HFFc6 (cell line): ENCODE data around the gene GNAS. TPM values are rescaled to one million over a fixed set of nuclear protein-coding genes. Genes with fewer than 3 reads are reported as not detected.

Experiments used
- DNase-seq: peaks from one replicate; pipeline ENCODE4 v3.0.0-alpha.2; 2018
- H3K27ac Mint-ChIP-seq: 2 replicates; pipeline ENCODE4 v1.8.0; 2020; ENCODE audit warnings: mild to moderate bottlenecking, mixed read lengths
- H3K27me3 Mint-ChIP-seq: 2 replicates; pipeline ENCODE4 v1.8.0; 2021; ENCODE audit warnings: mild to moderate bottlenecking, moderate library complexity, mixed read lengths; ENCODE audit not compliant: insufficient read depth
- H3K36me3 Mint-ChIP-seq: 2 replicates; pipeline ENCODE4 v1.8.0; 2021; ENCODE audit warnings: low read depth, mixed read lengths
- H3K4me1 Mint-ChIP-seq: 2 replicates; pipeline ENCODE4 v1.8.0; 2020; ENCODE audit warnings: low read depth, mixed read lengths
- H3K4me3 Mint-ChIP-seq: 2 replicates; pipeline ENCODE4 v1.8.0; 2020; ENCODE audit warnings: mild to moderate bottlenecking, moderate library complexity, mixed read lengths
- H3K9me3 Mint-ChIP-seq: 2 replicates; pipeline ENCODE4 v1.8.0; 2020; ENCODE audit warnings: mild to moderate bottlenecking, mixed read lengths
- total RNA-seq, 6 experiments: library from RNA; stranded (reverse); fragmentation: NEBNext Ultra II Directional; extraction: Animal tissue kit (Norgen Biotek cat#: 25700); gene quantifications; 2 replicates in 1 of 6; 3 replicates in 5 of 6; pipeline ENCODE4 v1.2.3, GENCODE V29; 2021
- TF ChIP-seq, protein P1 (sequence below): fragments of 200-600 bp; sonication (generic); IDR thresholded peaks from 2 replicates; pipeline ENCODE4 v1.5.0; 2021; ENCODE audit warnings: antibody characterized with exemption, mild to moderate bottlenecking

The GNAS gene
- total RNA-seq, 6 experiments from 2014 or later = 820 to 1,032 (median 914) TPM

DNA sequence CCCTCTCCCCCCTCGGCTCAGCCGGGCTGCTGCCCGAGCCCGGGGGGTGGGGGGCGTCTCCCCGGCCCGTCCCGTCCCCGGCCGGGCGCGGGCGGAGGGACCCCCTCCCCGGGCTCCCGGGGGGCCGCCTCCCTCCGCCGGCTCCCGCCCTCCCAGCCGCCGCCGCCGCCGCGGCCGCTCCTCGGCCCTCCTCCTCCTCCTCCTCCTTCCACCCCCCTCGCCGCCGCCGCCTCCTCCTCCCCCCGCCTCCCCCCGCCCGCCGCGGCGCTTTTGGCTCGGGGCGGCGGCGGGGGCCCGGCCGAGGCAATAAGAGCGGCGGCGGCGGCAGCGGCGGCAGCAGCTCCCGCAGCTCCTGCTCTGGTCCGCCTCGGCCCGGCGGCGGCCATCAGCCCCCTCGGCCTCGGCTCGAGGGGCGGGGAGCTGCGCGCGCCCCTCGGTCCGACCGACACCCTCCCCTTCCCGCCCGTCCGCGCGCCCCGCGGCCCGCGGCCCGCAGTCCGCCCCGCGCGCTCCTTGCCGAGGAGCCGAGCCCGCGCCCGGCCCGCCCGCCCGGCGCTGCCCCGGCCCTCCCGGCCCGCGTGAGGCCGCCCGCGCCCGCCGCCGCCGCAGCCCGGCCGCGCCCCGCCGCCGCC lies 38.7 kb downstream of the GNAS start:
- no peaks in the 10 kb centered on the region for H3K9me3 Mint-ChIP-seq
- peak overlapping the region; percentile 95 for H3K27ac Mint-ChIP-seq
- H3K4me3 Mint-ChIP-seq = peak overlapping the region; percentile 95
- DNase-seq = peak; percentile 38
- H3K36me3 Mint-ChIP-seq = peaks cover 13% of the 10 kb centered on the region
- TF ChIP-seq, protein P1, sequence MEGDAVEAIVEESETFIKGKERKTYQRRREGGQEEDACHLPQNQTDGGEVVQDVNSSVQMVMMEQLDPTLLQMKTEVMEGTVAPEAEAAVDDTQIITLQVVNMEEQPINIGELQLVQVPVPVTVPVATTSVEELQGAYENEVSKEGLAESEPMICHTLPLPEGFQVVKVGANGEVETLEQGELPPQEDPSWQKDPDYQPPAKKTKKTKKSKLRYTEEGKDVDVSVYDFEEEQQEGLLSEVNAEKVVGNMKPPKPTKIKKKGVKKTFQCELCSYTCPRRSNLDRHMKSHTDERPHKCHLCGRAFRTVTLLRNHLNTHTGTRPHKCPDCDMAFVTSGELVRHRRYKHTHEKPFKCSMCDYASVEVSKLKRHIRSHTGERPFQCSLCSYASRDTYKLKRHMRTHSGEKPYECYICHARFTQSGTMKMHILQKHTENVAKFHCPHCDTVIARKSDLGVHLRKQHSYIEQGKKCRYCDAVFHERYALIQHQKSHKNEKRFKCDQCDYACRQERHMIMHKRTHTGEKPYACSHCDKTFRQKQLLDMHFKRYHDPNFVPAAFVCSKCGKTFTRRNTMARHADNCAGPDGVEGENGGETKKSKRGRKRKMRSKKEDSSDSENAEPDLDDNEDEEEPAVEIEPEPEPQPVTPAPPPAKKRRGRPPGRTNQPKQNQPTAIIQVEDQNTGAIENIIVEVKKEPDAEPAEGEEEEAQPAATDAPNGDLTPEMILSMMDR = no peak
- peaks cover 4% of the 10 kb centered on the region for H3K27me3 Mint-ChIP-seq
- H3K4me1 Mint-ChIP-seq = peaks cover 31% of the 10 kb centered on the region

DNA sequence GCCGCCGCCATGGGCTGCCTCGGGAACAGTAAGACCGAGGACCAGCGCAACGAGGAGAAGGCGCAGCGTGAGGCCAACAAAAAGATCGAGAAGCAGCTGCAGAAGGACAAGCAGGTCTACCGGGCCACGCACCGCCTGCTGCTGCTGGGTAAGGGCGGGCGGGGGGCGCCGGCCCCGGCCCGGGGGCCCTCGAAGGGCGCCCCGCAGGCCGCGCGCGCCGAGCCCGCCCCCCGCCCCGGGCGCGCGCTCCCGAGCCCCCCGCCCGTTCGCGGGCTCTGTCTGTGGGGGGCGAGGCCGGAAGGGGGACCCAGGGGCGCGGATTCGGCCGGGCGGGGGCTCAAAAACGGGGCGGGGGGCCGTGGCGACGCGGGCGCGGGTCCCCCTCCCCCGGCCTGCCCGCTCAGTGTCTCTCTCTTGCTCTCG lies 39.2 kb downstream of the GNAS start:
- peaks cover 15% of the 10 kb centered on the region for H3K36me3 Mint-ChIP-seq
- peak overlapping the region; percentile 95 for H3K4me3 Mint-ChIP-seq
- no peaks in the 10 kb centered on the region for H3K9me3 Mint-ChIP-seq
- H3K4me1 Mint-ChIP-seq = peaks cover 36% of the 10 kb centered on the region
- H3K27ac Mint-ChIP-seq = peak overlapping the region; percentile 95
- peak; percentile 19 for DNase-seq
- TF ChIP-seq, protein P1 = no peak
- peaks cover 4% of the 10 kb centered on the region for H3K27me3 Mint-ChIP-seq

DNA sequence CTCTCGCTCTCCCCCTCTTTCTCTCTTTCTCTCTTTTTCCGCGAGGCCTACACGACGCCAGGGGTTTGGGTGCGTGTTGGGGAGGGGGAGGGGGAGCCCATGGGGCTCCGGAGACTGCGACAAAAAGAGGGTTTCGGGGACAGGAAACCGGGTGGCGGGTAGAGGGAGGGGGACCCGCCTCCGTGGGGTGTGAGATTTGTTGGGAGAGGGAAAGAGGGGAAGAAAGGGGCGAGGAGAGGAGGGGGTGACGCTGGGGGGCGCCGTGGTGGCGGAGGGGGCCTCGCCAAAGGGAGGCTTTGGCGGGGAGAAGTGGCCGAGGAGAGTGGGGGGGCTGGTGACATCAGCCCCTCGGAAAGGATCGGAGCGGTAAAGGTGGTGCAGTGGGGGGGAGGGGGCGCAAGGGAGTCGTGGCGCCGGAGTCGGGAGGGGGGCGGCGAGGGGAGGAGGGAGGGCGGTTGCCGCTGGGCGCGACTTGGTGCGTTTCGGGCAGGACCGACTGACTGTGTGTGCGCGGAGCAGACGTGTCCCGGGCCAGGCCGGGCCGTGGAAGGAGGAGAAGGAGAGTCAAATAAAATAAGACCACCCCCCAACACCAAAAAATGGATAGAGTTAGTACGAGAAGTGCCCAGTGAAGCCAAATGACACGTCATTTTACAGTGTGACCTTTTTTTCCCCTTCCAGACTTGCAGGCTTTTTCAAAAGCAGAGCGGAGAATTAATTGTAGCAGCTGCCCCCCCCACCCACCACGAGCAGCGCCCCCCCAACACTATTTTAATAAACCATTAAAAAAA lies 39.8 kb downstream of the GNAS start:
- Mint-ChIP-seq H3K9me3 (no peaks in the 10 kb centered on the region), H3K36me3 (peaks cover 21% of the 10 kb centered on the region), H3K27ac (peak overlapping the region; percentile 95), H3K4me3 (peak overlapping the region; percentile 95), H3K4me1 (peaks cover 42% of the 10 kb centered on the region), H3K27me3 (peaks cover 4% of the 10 kb centered on the region)
- TF ChIP-seq, protein P1 = peak; percentile 44
- DNase-seq = peak; percentile 43

DNA sequence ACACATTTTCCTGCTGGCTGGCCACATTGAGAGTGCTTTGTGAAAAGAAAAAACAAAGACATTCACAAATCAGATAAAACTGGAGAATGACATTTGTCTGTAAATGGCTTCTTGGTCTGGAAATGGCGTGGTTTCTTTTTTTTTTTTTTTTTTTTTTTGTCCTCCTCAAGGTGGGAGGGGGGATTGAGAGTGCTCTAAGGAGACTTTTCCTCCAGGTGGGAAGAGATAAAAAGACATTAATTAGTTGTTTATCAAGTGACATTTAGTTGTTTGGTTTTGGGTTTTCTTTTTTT lies 40.4 kb downstream of the GNAS start:
- Mint-ChIP-seq H3K36me3 (peaks cover 25% of the 10 kb centered on the region), H3K9me3 (no peaks in the 10 kb centered on the region), H3K4me1 (peaks cover 48% of the 10 kb centered on the region), H3K27me3 (peaks cover 6% of the 10 kb centered on the region), H3K4me3 (peak overlapping the region; percentile 95), H3K27ac (peak overlapping the region; percentile 95)
- DNase-seq = no peak
- TF ChIP-seq, protein P1 = no peak

DNA sequence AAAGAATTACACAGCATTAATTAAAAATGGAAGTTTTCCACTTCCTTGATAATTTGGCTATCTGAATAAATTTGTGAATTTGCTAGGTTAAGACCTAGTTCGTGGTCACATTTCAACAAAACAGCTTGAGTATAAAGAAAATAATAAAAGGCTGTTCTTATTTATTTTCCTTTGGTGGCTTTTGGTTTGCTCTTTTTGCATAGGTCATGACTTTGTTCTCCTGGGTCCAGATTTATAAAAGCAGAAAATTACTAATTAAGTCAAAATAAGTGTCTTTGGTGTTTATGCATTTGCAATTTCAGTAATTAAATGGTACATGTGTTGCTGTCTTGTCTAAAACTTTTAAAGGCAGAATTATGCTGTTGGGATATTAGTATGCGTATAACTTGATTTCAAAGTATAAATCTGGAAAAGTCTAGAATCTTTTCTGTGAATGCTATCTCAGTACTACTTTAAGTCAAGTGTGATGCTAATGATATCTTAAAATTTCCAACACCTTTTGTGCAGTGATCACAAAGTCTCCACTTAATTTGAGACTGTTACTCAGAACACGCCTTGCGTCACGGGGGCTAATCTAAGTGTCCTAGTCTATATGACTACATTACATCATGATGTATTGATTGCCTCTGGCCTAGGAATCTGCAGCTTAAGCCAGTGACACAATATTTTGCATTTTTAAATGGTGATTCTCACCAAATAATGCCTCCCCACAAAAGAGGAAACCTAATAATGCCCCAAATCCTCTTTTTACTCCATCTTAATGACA lies 41.0 kb downstream of the GNAS start:
- H3K27me3 Mint-ChIP-seq = peaks cover 6% of the 10 kb centered on the region
- H3K4me3 Mint-ChIP-seq = peak overlapping the region; percentile 95
- DNase-seq = no peak
- no peaks in the 10 kb centered on the region for H3K9me3 Mint-ChIP-seq
- TF ChIP-seq, protein P1 = no peak
- H3K4me1 Mint-ChIP-seq = peaks cover 53% of the 10 kb centered on the region
- H3K36me3 Mint-ChIP-seq = peaks cover 25% of the 10 kb centered on the region
- H3K27ac Mint-ChIP-seq = peak overlapping the region; percentile 78
